Muscle of arm (tissue), 14 donors: ENCODE data around the gene CABP5. TPM values are rescaled to one million over a fixed set of nuclear protein-coding genes. Genes with fewer than 3 reads are reported as not detected.
"Not testable (repeated sequence)": the region's sequence is repeated elsewhere in the genome, so short reads cannot be mapped to it uniquely, and the experiment has no call there.

ENCODE experiments used
- DNase-seq: peaks from one replicate; pipeline ENCODE4 v3.0.0-alpha.2; 2013
- long read RNA-seq, 11 donors: transcript quantifications; one replicate each; lab custom pipeline, GENCODE V29; 2026
- polyA plus RNA-seq, 12 donors: library from polyadenylated mRNA; unstranded; fragments of 120-200 nt; gene quantifications; one replicate each; pipeline ENCODE4 v1.2.1, GENCODE V29; 2013; ENCODE audit not compliant: insufficient read length in 12 of 12

The CABP5 gene
- polyA plus RNA-seq, result not detected
- long read RNA-seq, donor 1, result 0 reads
- long read RNA-seq, donor 2, result 0 reads
- long read RNA-seq, donor 3, result 0 reads
- long read RNA-seq, donor 4, result 0 reads
- long read RNA-seq, donor 5, result 0 reads
- long read RNA-seq, donor 6, result 0 reads
- long read RNA-seq, donor 7, result 0 reads
- long read RNA-seq, donor 8, result 0 reads
- long read RNA-seq, donor 9, result 0 reads
- long read RNA-seq, donor 10, result 0 reads
- long read RNA-seq, donor 11, result 0 reads

- DNase-seq, result no peak
Measured at GRCh38 chr19:48043675-48044258, at the start of gene CABP5. TSS of gene CABP5 (minus strand) at chr19:48044079. CDS start at chr19:48043922, 157 bp downstream.

DNA sequence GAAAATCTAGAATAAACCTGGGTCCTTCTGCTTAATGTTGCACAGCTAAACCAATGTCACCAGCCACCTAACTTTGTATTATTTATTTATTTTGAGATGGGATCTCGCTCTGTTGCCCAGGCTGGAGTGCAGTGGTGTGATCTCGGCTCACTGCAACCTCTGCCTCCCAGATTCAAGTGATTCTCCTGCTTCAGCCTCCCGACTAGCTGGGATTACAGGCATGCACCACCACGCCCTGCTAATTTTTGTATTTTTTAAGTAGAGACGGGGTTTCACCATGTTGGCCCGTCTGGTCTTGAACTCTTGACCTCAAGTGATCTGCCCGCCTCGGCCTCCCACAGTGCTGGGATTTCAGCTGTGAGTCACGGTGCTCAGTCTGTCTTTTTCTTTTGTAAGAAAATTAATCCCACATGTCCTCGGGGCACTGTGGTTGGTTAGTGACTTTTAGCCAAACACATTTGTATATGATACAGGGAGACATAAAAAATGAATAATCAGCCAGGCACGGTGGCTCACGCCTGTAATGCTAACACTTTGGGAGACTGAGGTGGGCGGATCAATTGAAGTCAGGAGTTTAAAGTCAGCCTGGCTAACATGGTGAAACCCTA, 47.3 kb upstream of the CABP5 start:
- DNase-seq, result not testable (repeated sequence)

- DNase-seq, result no peak
Measured at GRCh38 chr19:48090281-48090802, 46.5 kb upstream of the CABP5 start.

DNA sequence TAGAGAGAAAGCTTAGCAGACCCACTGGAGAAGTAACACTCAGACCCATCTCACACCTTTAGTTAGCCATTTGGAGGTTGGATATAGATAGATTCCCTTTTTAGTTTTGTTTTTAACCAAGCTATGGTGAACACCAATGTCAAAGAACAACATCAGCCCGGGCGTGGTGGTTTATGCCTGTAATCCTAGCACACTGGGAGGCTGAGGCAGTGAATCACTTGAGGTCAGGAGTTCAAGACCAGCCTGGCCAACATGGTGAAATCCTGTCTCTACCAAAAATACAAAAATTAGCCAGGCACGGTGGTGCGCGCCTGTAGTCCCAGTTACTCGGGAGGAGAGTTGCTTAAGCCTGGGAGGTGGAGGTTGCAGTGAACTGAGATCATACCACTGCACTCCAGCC, 45.1 kb upstream of the CABP5 start:
- DNase-seq, result not testable (repeated sequence)

DNA sequence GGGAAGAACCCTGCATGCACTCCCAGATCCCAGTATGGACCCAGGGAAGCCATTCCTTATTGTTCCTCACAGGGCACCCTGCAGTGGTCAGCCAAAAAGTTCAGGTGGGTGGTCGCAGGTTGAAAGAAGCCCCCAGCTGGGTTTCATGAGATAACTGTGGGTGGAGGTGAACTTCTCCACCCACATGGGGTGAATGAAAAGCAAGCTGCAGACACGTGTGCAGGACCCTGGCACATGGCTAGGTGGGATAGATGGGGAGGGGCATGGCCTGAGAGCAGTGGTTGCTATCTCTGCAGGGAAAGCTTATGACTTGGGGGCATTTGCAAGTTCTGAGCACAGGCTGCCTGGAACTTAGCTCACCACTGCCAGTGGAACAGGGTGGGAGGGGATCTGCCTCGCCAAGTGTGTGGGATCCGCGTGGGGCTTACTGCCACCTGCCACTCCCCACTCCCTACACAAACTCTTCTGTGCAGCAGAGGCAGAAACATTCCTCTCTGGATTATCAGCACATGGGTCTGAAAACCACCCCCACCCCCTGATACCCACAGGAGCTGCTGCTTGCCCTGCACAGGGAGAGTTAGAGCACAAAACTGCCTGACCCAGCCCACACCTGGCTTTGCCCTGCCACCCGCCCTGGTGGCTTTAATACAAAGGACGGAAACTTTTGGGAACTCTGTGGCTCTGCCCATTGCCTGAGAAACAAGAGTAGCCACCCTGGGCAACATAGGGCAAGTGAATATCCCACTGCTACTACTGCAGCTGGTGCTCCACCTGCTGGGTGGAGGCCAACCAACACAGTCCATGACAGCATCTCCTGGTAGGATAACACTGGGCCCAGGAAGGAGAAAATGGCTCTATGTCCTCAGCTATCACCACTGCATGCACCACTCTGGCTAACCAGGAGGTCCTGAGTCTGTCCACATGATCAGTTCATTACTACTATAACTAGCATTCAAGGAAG, 42.3 kb upstream of the CABP5 start:
- no peak for DNase-seq

DNA sequence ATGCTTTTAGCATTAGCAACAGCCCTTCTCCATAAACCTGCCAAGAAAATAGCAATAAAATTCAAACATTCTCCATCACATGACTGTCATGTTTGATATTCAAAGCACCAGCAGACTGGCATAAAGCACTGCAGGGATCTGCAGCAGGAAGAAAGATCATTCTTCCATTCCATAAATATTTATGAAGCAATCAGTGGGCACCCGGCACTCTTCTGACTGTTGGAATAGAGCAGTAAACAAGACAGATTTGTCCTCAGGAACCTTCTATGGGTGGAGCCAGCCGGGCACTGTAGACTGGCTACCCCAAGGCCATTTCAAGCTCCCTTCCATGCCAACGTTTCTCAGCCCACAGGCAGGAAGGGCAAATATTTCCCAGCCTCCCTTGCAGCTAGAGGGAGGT, 41.2 kb upstream of the CABP5 start:
- DNase-seq, result no peak

DNA sequence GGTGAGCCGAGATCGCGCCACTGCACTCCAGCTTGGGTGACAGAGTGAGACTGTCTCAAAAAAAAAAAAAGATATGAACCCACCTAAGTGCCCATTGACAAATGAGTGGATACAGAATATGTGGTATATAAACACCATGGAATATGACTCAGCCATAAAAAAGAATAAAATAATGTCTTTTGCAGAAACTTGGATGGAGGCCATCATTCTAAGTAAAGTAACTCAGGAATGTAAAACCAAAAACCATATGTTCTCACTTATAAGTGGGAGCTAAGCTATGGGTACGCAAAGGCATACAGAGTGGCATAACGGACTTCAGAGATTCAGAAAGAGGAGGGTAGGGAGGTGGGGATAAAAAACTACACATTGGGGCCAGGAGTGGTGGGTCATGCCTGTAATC, 37.2 kb upstream of the CABP5 start:
- no peak for DNase-seq

DNA sequence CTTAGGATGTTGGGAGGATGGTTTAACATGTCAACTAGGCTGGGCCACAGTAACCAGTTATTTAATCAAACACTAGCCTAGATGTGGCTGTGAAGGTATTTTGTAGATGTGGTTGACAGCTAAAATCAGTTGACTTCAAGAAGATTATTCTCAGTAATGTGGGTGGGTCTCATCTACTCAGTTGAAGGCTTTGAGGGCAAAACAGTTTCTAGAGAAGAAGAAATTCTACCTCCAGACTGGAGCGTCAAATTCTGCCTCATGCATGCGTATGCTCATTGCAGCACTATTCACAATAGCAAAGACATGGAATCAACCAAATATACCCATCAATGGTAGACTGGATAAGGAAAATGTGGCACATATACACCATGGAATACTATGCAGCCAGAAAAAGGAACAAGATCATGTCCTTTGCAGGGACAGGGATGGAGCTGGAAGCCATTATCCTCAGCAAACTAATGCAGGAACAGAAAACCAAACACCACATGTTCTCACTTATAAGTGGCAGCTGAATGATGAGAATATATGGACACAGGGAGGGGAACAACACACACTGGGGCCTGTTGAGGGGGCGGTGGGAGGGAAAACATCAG, 26.4 kb upstream of the CABP5 start:
- DNase-seq, result not testable (repeated sequence)

GRCh38 chr19:48069435-48069834, 25.6 kb upstream of the CABP5 start:
- DNase-seq, result no peak

- DNase-seq, result no peak
Measured at GRCh38 chr19:48064509-48064908, 20.6 kb upstream of the CABP5 start.

- no peak for DNase-seq
Measured at GRCh38 chr19:48061401-48062344, 17.8 kb upstream of the CABP5 start.

DNA sequence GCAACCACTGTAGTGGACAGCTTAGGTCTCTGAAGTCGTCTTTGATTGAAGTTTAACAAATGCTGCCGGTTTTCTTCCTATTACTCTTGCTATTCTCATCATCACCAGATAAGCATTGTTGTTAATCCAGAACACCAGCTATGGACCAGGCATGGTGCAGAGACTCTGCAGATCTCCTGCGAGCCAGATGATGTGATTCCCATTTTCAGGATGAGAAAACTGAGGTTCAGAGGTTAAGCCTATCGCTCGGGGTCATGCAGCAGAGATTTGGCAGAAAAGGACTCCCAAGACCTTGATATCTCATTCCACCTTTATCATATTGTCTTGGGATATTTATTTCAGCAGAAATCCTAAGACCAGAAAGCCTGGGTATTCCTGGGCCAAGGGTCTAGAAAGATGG, 16.5 kb upstream of the CABP5 start:
- DNase-seq, result no peak

DNA sequence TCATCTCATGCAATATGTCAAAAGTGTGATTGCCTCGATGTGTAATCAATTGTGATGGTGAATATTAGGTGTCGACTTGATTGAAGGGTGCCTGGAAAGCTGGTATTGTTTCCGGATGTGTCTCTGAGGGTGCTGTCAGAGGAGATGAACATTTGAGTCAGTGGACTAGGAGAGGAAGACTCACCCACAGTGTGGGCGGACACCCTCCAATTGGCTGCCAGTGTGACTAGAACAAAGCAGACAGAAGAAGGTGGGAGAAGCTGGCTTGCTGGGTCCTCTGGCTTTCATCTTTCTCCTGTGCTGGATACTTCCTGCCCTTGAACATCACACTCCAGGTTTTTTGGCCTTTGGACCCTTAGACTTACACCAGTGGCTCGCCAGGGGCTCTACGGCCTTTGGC, 15.5 kb upstream of the CABP5 start:
- DNase-seq, result no peak

DNA sequence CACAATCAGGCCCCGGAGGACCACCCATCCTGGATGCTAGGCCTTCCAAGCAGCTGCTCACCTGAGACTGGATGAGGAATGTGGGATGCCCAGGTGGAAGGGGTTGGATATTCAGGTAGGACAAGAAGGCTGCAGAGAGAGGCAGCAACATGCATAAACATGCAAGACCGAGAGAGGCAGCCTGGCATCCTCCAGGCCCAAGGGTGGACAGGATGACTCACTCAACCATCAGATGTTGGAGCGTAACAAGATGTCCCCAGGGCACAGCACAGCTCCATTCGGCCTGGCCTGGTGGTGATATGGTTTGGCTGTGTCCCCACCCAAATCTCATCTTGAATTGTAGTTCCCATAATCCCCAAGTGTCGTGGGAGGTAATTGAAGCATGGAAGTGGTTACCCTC, 10.0 kb upstream of the CABP5 start:
- DNase-seq, result no peak

DNA sequence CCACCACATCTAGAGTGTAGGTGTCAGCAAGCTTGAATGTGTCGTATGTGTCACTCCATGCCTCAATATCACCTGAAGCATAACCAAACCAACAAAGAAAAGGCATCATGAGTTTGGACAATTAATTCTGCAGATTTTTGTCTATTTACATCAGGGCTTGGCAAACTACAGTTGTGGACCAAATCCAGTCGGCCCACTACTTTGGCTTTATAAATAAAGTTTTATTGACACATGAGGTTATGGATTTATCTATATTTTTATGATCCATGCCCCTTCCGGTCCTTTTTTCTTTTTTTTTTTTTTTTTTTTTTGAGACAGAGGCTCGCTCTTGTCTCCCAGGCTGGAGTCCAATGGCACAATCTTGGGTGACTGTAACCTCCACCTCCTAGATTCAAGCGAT, 9.2 kb upstream of the CABP5 start:
- DNase-seq, result no peak

DNA sequence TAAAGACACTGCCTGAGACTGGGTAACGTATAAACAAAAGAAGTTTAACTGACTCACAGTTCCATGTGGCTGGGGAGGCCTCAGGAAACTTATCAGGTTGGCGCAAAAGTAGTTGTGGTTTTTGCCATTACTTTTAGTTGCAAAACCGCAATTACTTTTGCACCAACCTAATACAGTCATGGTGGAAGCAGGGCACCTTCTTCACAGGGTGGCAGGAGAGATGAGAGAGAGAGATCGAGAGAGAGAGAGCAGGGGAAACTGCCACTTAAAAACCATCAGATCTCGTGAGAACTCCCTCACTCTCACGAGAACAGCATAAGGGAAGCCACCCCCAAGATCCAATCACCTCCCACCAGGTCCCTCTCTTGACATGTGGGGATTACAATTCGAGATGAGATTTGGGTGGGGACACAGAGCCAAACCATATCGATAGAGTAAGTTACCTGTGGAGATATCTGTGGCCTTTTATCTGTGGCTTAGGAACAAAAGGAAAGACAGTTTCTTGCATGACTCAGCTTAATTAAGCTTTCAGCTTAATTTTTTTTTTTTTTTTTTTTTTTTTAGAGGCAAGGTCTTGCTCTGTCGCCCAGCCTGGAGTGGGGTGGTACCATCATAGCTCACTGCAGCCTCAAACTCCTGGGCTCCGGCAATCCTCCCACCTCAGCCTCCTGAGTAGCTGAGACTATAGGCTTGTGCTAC, 7.6 kb upstream of the CABP5 start:
- DNase-seq, result no peak

DNA sequence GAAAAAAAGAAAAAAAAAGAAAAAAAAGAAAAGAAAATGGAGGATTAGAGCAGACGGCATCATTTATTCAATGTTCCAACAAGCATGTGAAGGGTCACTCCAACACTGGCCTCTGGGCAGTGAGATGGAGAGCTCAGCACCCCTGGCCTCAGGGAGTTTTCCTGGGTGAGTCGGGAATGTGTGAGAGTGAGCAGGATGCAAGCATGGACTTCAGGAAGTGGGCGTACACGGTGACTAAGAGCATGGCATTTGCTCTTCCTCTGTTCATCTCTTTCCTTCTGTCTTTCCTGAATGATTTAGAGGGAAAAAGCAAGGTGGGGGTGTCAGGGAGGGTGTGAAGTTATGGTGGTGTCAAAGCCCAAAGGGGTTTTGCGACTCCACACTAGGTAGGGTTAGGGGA, 682 bp upstream of the CABP5 start:
- DNase-seq, result no peak

- DNase-seq, result no peak
Measured at GRCh38 chr19:48041877-48042580, 1.9 kb downstream of the CABP5 start.

DNA sequence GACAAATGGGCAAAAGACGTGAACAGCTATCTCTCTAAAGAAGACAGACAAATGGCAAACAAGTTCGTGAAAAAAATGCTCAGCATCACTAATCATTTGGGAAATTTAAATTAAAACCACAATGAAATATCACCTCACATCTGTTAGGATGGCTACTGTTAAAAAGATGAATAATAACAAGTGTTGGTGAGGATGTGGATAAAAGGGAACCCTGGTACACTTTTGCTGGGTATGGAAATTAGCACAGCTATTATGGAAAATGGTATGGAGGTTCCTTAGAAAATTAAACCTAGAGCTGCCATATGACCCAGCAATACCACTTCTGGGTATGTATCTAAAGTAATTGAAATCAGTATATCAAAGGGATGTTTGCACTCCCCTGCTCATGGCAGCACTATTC, 7.1 kb downstream of the CABP5 start:
- DNase-seq, result no peak
